ENCODE data around the gene SLC6A12.

The SLC6A12 gene

DNA sequence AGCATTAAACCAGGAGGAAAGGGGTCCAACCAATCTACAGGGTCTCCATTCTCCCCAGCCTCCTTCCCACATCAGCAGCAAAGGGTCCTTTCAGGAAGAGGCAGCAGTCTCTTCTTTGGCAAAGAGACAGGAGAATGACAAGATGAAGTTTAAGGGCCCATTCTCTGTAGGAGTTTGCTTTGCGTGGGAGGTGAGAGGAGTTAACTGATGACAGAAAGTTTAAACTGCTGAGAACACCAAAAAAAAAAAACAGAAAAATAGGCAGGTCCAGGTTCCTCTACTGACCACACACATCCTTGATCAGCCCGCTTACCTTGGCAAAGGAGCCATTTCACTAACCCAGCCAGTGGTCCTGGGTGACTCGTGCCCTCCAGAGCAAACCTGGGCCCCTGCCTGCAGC lies 43.0 kb upstream of the SLC6A12 start:
- Mint-ChIP-seq H3K36me3 (ENCODE audit: low read depth) (peaks cover 3% of the 10 kb centered on the region), H3K27ac (peak overlapping the region; percentile 91 to 93 (median 91)), H3K9me3 (no peaks in the 10 kb centered on the region), H3K27me3 (ENCODE audit: low read depth) (no peaks in the 10 kb centered on the region), H3K4me1 (peaks cover 76% of the 10 kb centered on the region), H3K4me3 (peak overlapping the region in 2 of 3 experiments; percentile 25 to 26)
- TF ChIP-seq, protein P1, sequence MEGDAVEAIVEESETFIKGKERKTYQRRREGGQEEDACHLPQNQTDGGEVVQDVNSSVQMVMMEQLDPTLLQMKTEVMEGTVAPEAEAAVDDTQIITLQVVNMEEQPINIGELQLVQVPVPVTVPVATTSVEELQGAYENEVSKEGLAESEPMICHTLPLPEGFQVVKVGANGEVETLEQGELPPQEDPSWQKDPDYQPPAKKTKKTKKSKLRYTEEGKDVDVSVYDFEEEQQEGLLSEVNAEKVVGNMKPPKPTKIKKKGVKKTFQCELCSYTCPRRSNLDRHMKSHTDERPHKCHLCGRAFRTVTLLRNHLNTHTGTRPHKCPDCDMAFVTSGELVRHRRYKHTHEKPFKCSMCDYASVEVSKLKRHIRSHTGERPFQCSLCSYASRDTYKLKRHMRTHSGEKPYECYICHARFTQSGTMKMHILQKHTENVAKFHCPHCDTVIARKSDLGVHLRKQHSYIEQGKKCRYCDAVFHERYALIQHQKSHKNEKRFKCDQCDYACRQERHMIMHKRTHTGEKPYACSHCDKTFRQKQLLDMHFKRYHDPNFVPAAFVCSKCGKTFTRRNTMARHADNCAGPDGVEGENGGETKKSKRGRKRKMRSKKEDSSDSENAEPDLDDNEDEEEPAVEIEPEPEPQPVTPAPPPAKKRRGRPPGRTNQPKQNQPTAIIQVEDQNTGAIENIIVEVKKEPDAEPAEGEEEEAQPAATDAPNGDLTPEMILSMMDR (IDR thresholded peaks at IDR 0.05; ENCODE audit: unreplicated experiment in 3 of 3), result no peak

DNA sequence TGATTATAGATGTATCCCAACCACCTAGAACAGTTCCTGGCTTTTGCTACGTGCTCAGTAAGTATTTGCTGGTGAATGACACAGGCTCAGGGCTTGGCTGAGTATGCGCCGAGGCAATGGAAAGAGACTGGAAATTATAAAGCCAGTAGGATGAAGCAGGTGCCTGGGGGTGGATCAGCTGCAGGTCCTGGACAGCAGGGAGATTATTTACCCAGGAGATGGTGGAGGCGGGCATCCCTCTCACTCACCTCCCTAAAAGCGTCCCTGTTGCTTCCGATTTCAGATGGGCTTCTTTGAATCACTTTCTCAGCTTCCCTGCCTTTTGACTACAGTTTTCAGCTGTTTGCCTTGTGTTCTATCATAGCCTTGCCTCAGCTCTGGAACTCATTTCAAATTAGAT lies 42.3 kb upstream of the SLC6A12 start:
- Mint-ChIP-seq H3K36me3 (ENCODE audit: low read depth) (peaks cover 3% of the 10 kb centered on the region), H3K27ac (peak overlapping the region; percentile 91 to 93 (median 91)), H3K4me1 (peaks cover 71% of the 10 kb centered on the region), H3K4me3 (no peak overlapping the region), H3K27me3 (ENCODE audit: low read depth) (no peaks in the 10 kb centered on the region), H3K9me3 (no peaks in the 10 kb centered on the region)
- TF ChIP-seq, protein P1 (IDR thresholded peaks at IDR 0.05; ENCODE audit: unreplicated experiment in 3 of 3), result no peak

DNA sequence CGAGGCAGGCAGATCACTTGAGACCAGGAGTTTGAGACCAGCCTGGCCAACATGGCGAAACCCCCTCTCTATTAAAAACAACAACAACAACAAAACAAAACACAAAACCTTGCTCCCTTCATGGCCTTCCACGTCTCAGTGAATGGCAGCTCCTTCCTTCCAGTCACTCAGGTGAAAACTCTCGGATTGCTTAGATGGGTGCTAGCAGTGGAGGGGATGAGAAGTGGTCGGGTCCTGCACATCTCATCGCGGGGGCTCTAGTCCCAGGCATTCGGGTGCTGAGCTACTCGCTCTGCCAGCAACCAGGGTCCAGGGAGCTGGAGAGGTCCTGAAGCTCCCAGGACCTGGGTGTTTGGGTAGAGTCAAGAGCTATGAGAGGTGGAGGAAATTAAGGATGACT lies 41.0 kb upstream of the SLC6A12 start:
- no peaks in the 10 kb centered on the region for H3K27me3 Mint-ChIP-seq (ENCODE audit: low read depth)
- peak overlapping the region; percentile 39 to 84 (median 56) for H3K27ac Mint-ChIP-seq
- TF ChIP-seq, protein P1 (IDR thresholded peaks at IDR 0.05; ENCODE audit: unreplicated experiment in 3 of 3), result no peak
- H3K36me3 Mint-ChIP-seq (ENCODE audit: low read depth), result peaks cover 6% of the 10 kb centered on the region
- peaks cover 1% of the 10 kb centered on the region for H3K9me3 Mint-ChIP-seq
- H3K4me3 Mint-ChIP-seq, result no peak overlapping the region
- peaks cover 59% of the 10 kb centered on the region for H3K4me1 Mint-ChIP-seq

DNA sequence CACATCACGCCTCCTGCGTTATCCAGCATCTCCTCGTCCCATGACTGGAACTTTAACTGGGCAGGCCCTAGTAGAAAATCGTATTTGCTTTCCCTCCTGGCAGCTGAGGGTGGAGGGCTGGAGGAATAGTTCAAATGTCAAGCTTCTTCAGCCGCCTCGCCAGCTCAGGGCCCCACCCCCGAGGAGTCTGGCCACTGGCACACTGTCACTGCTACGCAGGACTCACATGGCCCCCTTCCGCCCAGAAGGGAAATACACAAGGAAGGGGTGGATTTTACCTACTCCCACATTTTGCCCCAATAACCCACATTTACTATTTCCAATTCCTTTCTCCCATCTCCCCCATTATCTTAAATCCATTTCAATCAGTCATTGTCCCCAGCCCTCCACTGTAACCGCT lies 40.1 kb upstream of the SLC6A12 start:
- Mint-ChIP-seq H3K27ac (peak overlapping the region; percentile 39 to 84 (median 56)), H3K9me3 (peaks cover 3% of the 10 kb centered on the region)

DNA sequence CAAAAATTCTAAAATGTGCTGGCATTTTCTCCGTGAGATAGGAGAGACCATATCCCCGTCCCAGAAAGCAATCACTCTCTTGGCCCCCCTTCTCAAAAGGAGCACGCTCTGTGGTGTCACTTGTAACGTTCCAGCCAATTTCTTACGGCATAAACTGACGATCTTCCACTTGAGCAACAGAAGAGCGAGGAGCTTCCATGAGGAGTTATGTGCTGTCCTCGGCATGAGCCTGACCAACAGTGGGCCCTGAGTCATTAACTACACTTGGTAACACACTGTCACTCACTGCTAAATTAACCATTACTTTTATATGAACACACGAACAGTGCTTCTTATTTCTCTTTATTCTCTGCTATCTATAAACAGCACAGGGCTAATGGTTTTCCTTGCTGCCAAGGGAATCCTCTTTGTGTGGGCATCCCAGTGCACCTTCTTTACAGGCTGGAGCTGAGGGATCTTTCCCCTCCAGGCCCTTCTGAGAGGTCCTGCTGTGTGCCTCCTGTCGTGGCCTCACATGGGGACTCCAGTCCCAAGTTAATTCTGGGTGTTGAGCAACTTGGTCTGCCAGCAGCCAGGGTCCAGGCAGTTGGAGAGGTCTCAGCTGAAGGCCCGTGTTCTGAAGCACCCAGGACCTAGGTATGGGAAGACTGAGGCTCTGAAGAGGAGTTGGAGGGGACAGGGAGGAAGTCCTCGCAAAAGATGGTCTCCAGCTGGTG lies 39.3 kb upstream of the SLC6A12 start:
- Mint-ChIP-seq H3K9me3 (peaks cover 5% of the 10 kb centered on the region), H3K27ac (peak overlapping the region; percentile 39 to 84 (median 83)), H3K36me3 (ENCODE audit: low read depth) (peaks cover 7% of the 10 kb centered on the region), H3K4me3 (no peak overlapping the region), H3K27me3 (ENCODE audit: low read depth) (no peaks in the 10 kb centered on the region), H3K4me1 (peaks cover 54% of the 10 kb centered on the region)
- TF ChIP-seq, protein P1 (IDR thresholded peaks at IDR 0.05; ENCODE audit: unreplicated experiment in 3 of 3), result no peak

More for the DNA sequence above, 40.1 kb upstream of the SLC6A12 start:
- Mint-ChIP-seq H3K27me3 (ENCODE audit: low read depth) (no peaks in the 10 kb centered on the region), H3K4me1 (peaks cover 57% of the 10 kb centered on the region), H3K36me3 (ENCODE audit: low read depth) (peaks cover 7% of the 10 kb centered on the region), H3K4me3 (no peak overlapping the region)
- TF ChIP-seq, protein P1 (IDR thresholded peaks at IDR 0.05; ENCODE audit: unreplicated experiment in 3 of 3), result no peak

DNA sequence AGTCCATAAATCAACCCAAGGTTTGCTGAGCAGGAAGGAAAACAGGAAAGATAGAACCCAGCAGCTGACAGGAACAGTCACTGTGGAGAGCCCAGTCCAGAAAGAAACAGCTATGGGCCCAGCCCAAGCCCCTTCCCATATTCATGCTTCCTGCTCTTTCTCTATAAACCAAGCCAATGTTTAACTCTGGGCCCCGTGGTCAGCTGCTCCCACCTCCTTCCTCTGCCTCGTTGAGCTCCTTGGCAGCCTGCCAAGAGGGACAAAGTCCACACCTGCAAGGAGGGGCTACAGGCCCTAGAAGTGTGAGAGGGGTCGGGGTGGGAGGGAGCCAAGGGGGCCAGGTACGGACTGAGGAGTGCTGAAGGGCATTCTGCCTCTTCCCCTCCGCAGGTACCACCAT lies 38.7 kb upstream of the SLC6A12 start:
- H3K4me3 Mint-ChIP-seq, result no peak overlapping the region

More for the DNA sequence above, 38.7 kb upstream of the SLC6A12 start:
- Mint-ChIP-seq H3K9me3 (peaks cover 10% of the 10 kb centered on the region), H3K4me1 (peaks cover 47% of the 10 kb centered on the region), H3K36me3 (ENCODE audit: low read depth) (peaks cover 11% of the 10 kb centered on the region), H3K27me3 (ENCODE audit: low read depth) (no peaks in the 10 kb centered on the region), H3K27ac (peak overlapping the region; percentile 39 to 93 (median 84))
- TF ChIP-seq, protein P1 (IDR thresholded peaks at IDR 0.05; ENCODE audit: unreplicated experiment in 3 of 3), result no peak
